CD14-positive monocyte (primary cell): ENCODE results near the gene TERT. TPM values are rescaled to one million over a fixed set of nuclear protein-coding genes. Genes with fewer than 3 reads are reported as not detected.

ENCODE experiments used
- DNase-seq, 3 donors: peaks; one replicate each; pipeline ENCODE4 v3.0.0-alpha.2; 2011 to 2022
- H2AFZ ChIP-seq: 2 replicates; pipeline ENCODE4 v1.6.0; 2012; ENCODE audit warnings: mild to moderate bottlenecking, low read depth, low read length, inconsistent platforms; ENCODE audit not compliant: insufficient read depth, poor library complexity, severe bottlenecking
- H3K27ac ChIP-seq, 2 donors: 1 replicate in 1 of 2; 2 replicates in 1 of 2; pipeline ENCODE4 v1.5.1; 2012 to 2013; ENCODE audit warnings: low read length in 2 of 2, control low read depth in 1 of 2, inconsistent platforms in 1 of 2, low read depth in 1 of 2, mild to moderate bottlenecking in 1 of 2
- H3K27me3 ChIP-seq, 2 donors: one replicate each; pipeline versions ENCODE4 v1.6.0 to v1.6.1; 2011 to 2013; ENCODE audit warnings: low read length in 2 of 2; ENCODE audit not compliant: control insufficient read depth in 2 of 2, insufficient read depth in 2 of 2
- H3K36me3 ChIP-seq, 2 donors: replicated peaks in 1 of 2; 1 replicate in 1 of 2; 2 replicates in 1 of 2; pipeline versions ENCODE4 v1.5.1 to v1.6.1; 2012 to 2013; ENCODE audit warnings: low read length in 2 of 2, control low read depth in 1 of 2, inconsistent platforms in 1 of 2, mild to moderate bottlenecking in 1 of 2; ENCODE audit not compliant: insufficient read depth in 2 of 2, control insufficient read depth in 1 of 2
- H3K4me1 ChIP-seq, 2 donors: 1 replicate in 1 of 2; 2 replicates in 1 of 2; pipeline versions ENCODE4 v1.5.1 to v1.6.1; 2012 to 2013; ENCODE audit warnings: low read length in 2 of 2, control low read depth in 1 of 2, inconsistent platforms in 1 of 2, mild to moderate bottlenecking in 1 of 2, moderate library complexity in 1 of 2; ENCODE audit not compliant: insufficient read depth in 2 of 2, control insufficient read depth in 1 of 2
- H3K4me2 ChIP-seq: replicated peaks from 2 replicates; pipeline ENCODE3; 2012; ENCODE audit warnings: low read length, moderate library complexity, mild to moderate bottlenecking; ENCODE audit not compliant: poor library complexity, severe bottlenecking; ENCODE audit errors: extremely low read depth
- H3K4me3 ChIP-seq, 3 experiments: fragments of 200-600 bp in 1 of 3; sonication (generic) in 1 of 3; replicated peaks in 1 of 3; 1 replicate in 2 of 3; 2 replicates in 1 of 3; pipeline ENCODE4 v1.5.1; 2011 to 2013; ENCODE audit warnings: low read length in 3 of 3, mild to moderate bottlenecking in 3 of 3, control low read depth in 2 of 3, low read depth in 2 of 3, inconsistent platforms in 1 of 3, moderate library complexity in 1 of 3
- H3K79me2 ChIP-seq: 2 replicates; pipeline ENCODE4 v1.6.0; 2012; ENCODE audit warnings: mild to moderate bottlenecking, control low read depth, inconsistent platforms, low read length, moderate library complexity; ENCODE audit not compliant: insufficient read depth
- H3K9ac ChIP-seq: 2 replicates; pipeline ENCODE4 v1.6.0; 2017; ENCODE audit warnings: low read length, mild to moderate bottlenecking; ENCODE audit not compliant: insufficient read depth, poor library complexity, severe bottlenecking
- H3K9me3 ChIP-seq, 2 donors: replicated peaks in 1 of 2; 1 replicate in 1 of 2; 2 replicates in 1 of 2; pipeline versions ENCODE4 v1.5.1 to v1.6.1; 2012 to 2013; ENCODE audit warnings: low read length in 2 of 2, control low read depth in 1 of 2; ENCODE audit not compliant: control insufficient read depth in 1 of 2, insufficient read depth in 1 of 2
- H4K20me1 ChIP-seq: 2 replicates; pipeline ENCODE4 v1.6.0; 2012; ENCODE audit warnings: mild to moderate bottlenecking, low read length, control low read depth, moderate library complexity; ENCODE audit not compliant: insufficient read depth
- H3K27ac Mint-ChIP-seq, 7 donors: one replicate each; pipeline ENCODE4 v1.8.0; 2020; ENCODE audit warnings: mild to moderate bottlenecking in 7 of 7, mixed read lengths in 7 of 7, moderate library complexity in 6 of 7, inconsistent platforms in 2 of 7
- H3K27me3 Mint-ChIP-seq, 3 donors: one replicate each; pipeline ENCODE4 v1.8.0; 2021 to 2022; ENCODE audit warnings: low read depth in 3 of 3, mild to moderate bottlenecking in 3 of 3, mixed read lengths in 3 of 3, moderate library complexity in 3 of 3, inconsistent platforms in 1 of 3
- H3K36me3 Mint-ChIP-seq, 2 donors: one replicate each; pipeline ENCODE4 v1.8.0; 2020; ENCODE audit warnings: mixed read lengths in 2 of 2, inconsistent platforms in 1 of 2, mild to moderate bottlenecking in 1 of 2
- H3K4me1 Mint-ChIP-seq: one replicate; pipeline ENCODE4 v1.8.0; 2020; ENCODE audit warnings: mild to moderate bottlenecking, mixed read lengths
- H3K4me3 Mint-ChIP-seq, 2 donors: one replicate each; pipeline ENCODE4 v1.8.0; 2020; ENCODE audit warnings: mild to moderate bottlenecking in 2 of 2, mixed read lengths in 2 of 2, moderate library complexity in 1 of 2
- H3K9me3 Mint-ChIP-seq, 7 donors: one replicate each; pipeline ENCODE4 v1.8.0; 2020 to 2022; ENCODE audit warnings: mixed read lengths in 7 of 7, mild to moderate bottlenecking in 6 of 7, moderate library complexity in 6 of 7, inconsistent platforms in 2 of 7
- WGBS: methylation state at CpG from one replicate; pipeline ENCODE4 v1.1.5; 2013; ENCODE audit warnings: missing lambda C conversion rate; ENCODE audit not compliant: insufficient coverage; 5-methylcytosine and 5-hydroxymethylcytosine counted together
- intact Hi-C, 2 donors: fragments of 100-400 bp; cut with micrococcal nuclease; formaldehyde crosslinking; loops; one replicate each; pipeline versions ENCODE4 v1.15.0 to v1.15.1; 2023
- polyA plus RNA-seq, 3 donors: library from polyadenylated mRNA; depleted of rRNA in 1 of 3; unstranded in 2 of 3; stranded (reverse) in 1 of 3; fragments of 300-500 nt in 2 of 3; fragments of >200 nt in 1 of 3; fragmentation: Illumina TruSeq in 2 of 3; gene quantifications; 1 replicate in 2 of 3; 2 replicates in 1 of 3; pipeline ENCODE4 v1.2.3, GENCODE V29; 2012 to 2021
- TF ChIP-seq, protein P1 (sequence below): fragments of 200-600 bp; IDR thresholded peaks from one replicate; pipeline ENCODE4 v1.8.0; 2022; ENCODE audit warnings: antibody characterized with exemption, mild to moderate bottlenecking

TERT gene
- polyA plus RNA-seq, 3 donors: not detected

DNA sequence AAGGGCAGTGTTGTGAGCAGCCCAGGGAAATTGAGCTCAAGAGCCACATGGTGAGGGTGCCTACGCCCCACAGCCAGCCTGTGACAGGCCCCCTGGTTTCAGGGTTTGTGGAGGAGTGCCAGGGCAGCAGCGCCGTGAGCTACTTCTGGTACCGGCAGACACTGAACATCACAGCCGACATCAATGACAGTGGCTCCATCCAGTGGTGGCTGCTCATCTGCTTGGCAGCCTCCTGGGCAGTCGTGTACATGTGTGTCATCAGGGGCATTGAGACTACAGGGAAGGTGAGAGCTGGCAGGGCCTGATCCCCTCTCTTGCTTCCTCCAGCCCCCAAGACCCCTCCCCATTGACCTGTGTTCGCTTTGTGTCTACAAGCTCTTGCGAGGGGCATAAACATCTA, 59.5 kb downstream of the TERT start:
- Histone ChIP-seq H3K9ac (no peak overlapping the region), H3K9me3 (peaks cover 16 to 18% of the 10 kb centered on the region in 2 donors), H2AFZ (no peak overlapping the region), H3K79me2 (no peaks in the 10 kb centered on the region), H3K36me3 (no peaks in the 10 kb centered on the region), H3K27me3 (no peaks in the 10 kb centered on the region), H3K4me3 (no peak overlapping the region), H3K4me2 (no peak overlapping the region), H3K27ac (no peak overlapping the region), H4K20me1 (no peaks in the 10 kb centered on the region), H3K4me1 (no peaks in the 10 kb centered on the region)
- Mint-ChIP-seq H3K36me3 (no peaks in the 10 kb centered on the region), H3K27me3 (peaks cover 0 to 6% (median 3%) of the 10 kb centered on the region in 3 donors), H3K9me3 (peaks cover 10 to 32% (median 16%) of the 10 kb centered on the region in 7 donors), H3K4me1 (no peaks in the 10 kb centered on the region), H3K4me3 (no peak overlapping the region), H3K27ac (no peak overlapping the region)
- 87% methylated on average over 8 of the region's 8 CpGs for WGBS
- intact Hi-C loops: no loop called here
- DNase-seq: no peak
- TF ChIP-seq, protein P1, sequence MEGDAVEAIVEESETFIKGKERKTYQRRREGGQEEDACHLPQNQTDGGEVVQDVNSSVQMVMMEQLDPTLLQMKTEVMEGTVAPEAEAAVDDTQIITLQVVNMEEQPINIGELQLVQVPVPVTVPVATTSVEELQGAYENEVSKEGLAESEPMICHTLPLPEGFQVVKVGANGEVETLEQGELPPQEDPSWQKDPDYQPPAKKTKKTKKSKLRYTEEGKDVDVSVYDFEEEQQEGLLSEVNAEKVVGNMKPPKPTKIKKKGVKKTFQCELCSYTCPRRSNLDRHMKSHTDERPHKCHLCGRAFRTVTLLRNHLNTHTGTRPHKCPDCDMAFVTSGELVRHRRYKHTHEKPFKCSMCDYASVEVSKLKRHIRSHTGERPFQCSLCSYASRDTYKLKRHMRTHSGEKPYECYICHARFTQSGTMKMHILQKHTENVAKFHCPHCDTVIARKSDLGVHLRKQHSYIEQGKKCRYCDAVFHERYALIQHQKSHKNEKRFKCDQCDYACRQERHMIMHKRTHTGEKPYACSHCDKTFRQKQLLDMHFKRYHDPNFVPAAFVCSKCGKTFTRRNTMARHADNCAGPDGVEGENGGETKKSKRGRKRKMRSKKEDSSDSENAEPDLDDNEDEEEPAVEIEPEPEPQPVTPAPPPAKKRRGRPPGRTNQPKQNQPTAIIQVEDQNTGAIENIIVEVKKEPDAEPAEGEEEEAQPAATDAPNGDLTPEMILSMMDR: no peak

DNA sequence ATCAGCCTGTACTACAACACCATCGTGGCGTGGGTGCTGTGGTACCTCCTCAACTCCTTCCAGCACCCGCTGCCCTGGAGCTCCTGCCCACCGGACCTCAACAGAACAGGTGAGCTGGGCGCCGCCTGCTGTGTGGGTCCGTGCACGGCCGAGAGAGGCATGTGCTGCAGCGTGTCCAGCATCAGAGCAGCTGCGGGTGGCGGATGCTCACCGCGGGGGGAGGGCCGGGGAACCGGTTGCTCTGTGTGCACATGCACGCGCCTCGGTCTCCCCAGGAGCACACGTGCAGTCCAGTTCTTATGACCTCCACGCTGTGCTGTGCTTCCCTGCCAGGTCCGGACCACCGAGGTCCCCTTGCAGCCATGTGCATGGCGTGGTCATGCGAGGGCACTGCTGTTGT, 62.1 kb downstream of the TERT start:
- H3K27me3 Mint-ChIP-seq: peaks cover 5 to 15% (median 13%) of the 10 kb centered on the region in 3 donors
- peaks cover 10 to 32% (median 18%) of the 10 kb centered on the region in 7 donors for H3K9me3 Mint-ChIP-seq
- Histone ChIP-seq H3K9me3 (peaks cover 16 to 18% of the 10 kb centered on the region in 2 donors), H3K9ac (no peak overlapping the region), H3K36me3 (no peaks in the 10 kb centered on the region), H2AFZ (no peak overlapping the region), H4K20me1 (no peaks in the 10 kb centered on the region), H3K4me3 (no peak overlapping the region), H3K4me2 (no peak overlapping the region), H3K4me1 (no peaks in the 10 kb centered on the region), H3K27me3 (no peaks in the 10 kb centered on the region), H3K79me2 (no peaks in the 10 kb centered on the region), H3K27ac (no peak overlapping the region)
- intact Hi-C loops: no loop called here
- H3K27ac Mint-ChIP-seq: no peak overlapping the region
- no peak overlapping the region for H3K4me3 Mint-ChIP-seq
- TF ChIP-seq, protein P1: no peak
- H3K4me1 Mint-ChIP-seq: no peaks in the 10 kb centered on the region
- no peaks in the 10 kb centered on the region for H3K36me3 Mint-ChIP-seq
- WGBS: 93% methylated on average over 25 of the region's 25 CpGs
- DNase-seq: no peak
